Large intestine (tissue), 12 donors: ENCODE data around the gene TRMU. TPM values are rescaled to one million over a fixed set of nuclear protein-coding genes. Genes with fewer than 3 reads are reported as not detected.

Experiments
- DNase-seq, 2 donors: peaks; one replicate each; pipeline versions ENCODE4 v3.0.0 to v3.0.0-alpha.2; 2013
- H3K27ac ChIP-seq: one replicate; pipeline ENCODE4 v1.5.1; 2013; ENCODE audit warnings: low read length
- H3K27me3 ChIP-seq: 2 replicates; pipeline ENCODE4 v1.6.1; 2013; ENCODE audit warnings: low read length; ENCODE audit not compliant: control insufficient read depth, insufficient read depth
- H3K36me3 ChIP-seq: 2 replicates; pipeline ENCODE4 v1.6.1; 2013; ENCODE audit warnings: low read length; ENCODE audit not compliant: control insufficient read depth, insufficient read depth
- H3K4me1 ChIP-seq: one replicate; pipeline ENCODE4 v1.6.1; 2013; ENCODE audit warnings: low read length; ENCODE audit not compliant: control insufficient read depth, insufficient read depth
- H3K4me3 ChIP-seq: one replicate; pipeline ENCODE4 v1.5.1; 2013; ENCODE audit warnings: low read length
- H3K9me3 ChIP-seq: one replicate; pipeline ENCODE4 v1.6.1; 2013; ENCODE audit warnings: mild to moderate bottlenecking, low read depth, low read length, moderate library complexity; ENCODE audit not compliant: control insufficient read depth
- WGBS: methylation state at CpG from one replicate; pipeline ENCODE4 v1.1.5; 2013; ENCODE audit warnings: low lambda C conversion rate; ENCODE audit not compliant: insufficient coverage; 5-methylcytosine and 5-hydroxymethylcytosine counted together
- long read RNA-seq, 11 donors: transcript quantifications; one replicate each; lab custom pipeline, GENCODE V29; 2026
- polyA plus RNA-seq: library from polyadenylated mRNA; unstranded; fragments of 120-200 nt; gene quantifications from one replicate; pipeline ENCODE4 v1.2.1, GENCODE V29; 2013

Gene TRMU
- polyA plus RNA-seq: 42.3 TPM
- long read RNA-seq, donor 1, partial matches to known transcripts: 0 of 3 reads
- long read RNA-seq, donor 1, other reads (novel, unspliced or antisense): 0 of 3 reads
- long read RNA-seq, donor 2, partial matches to known transcripts: 0 of 6 reads
- long read RNA-seq, donor 2, other reads (novel, unspliced or antisense): 0 of 6 reads
- long read RNA-seq, donor 3, partial matches to known transcripts: 0 of 5 reads
- long read RNA-seq, donor 3, other reads (novel, unspliced or antisense): 0 of 5 reads
- long read RNA-seq, donor 4, partial matches to known transcripts: 0 of 2 reads
- long read RNA-seq, donor 4, other reads (novel, unspliced or antisense): 0 of 2 reads
- long read RNA-seq, donor 5, partial matches to known transcripts: 0 of 3 reads
- long read RNA-seq, donor 5, other reads (novel, unspliced or antisense): 0 of 3 reads
- long read RNA-seq, donor 6, partial matches to known transcripts: 0 of 7 reads
- long read RNA-seq, donor 6, other reads (novel, unspliced or antisense): 0 of 7 reads
- long read RNA-seq, donor 7, partial matches to known transcripts: 0 of 3 reads
- long read RNA-seq, donor 7, other reads (novel, unspliced or antisense): 0 of 3 reads
- long read RNA-seq, donor 8, partial matches to known transcripts: 0 of 13 reads
- long read RNA-seq, donor 8, other reads (novel, unspliced or antisense): 0 of 13 reads
- long read RNA-seq, donor 9, partial matches to known transcripts: 0 of 4 reads
- long read RNA-seq, donor 9, other reads (novel, unspliced or antisense): 0 of 4 reads
- long read RNA-seq, donor 10, partial matches to known transcripts: 0 of 9 reads
- long read RNA-seq, donor 10, other reads (novel, unspliced or antisense): 0 of 9 reads
- long read RNA-seq, donor 11, partial matches to known transcripts: 0 of 3 reads
- long read RNA-seq, donor 11, other reads (novel, unspliced or antisense): 0 of 3 reads

GRCh38 chr22:46335201-46336118 is at the start of gene TRMU:
TRMU (plus strand) TSS chr22:46335714; CDS start chr22:46335765, 51 bp downstream.
- peak within 1 kb of the TSS; percentile 92 for H3K27ac ChIP-seq
- H3K9me3 ChIP-seq: no peaks in the 10 kb centered on the region
- WGBS: no CpG with 5 or more reads among the region's 93 CpGs
- no peaks in the 10 kb centered on the region for H3K27me3 ChIP-seq
- H3K36me3 ChIP-seq: peaks cover 32% of the 10 kb centered on the region
- DNase-seq: peak; percentile 74 to 88
- H3K4me3 ChIP-seq: peak within 1 kb of the TSS; percentile 93
- peaks cover 5% of the 10 kb centered on the region for H3K4me1 ChIP-seq

- H3K27ac ChIP-seq: no peak overlapping the region
- no peaks in the 10 kb centered on the region for H3K9me3 ChIP-seq
- H3K4me3 ChIP-seq: no peak overlapping the region
- DNase-seq: no peak
- no peaks in the 10 kb centered on the region for H3K27me3 ChIP-seq
- no CpG with 5 or more reads among the region's 3 CpGs for WGBS
- peaks cover 92% of the 10 kb centered on the region for H3K36me3 ChIP-seq
- H3K4me1 ChIP-seq: no peaks in the 10 kb centered on the region
Measured at GRCh38 chr22:46286006-46286405, 49.5 kb upstream of the TRMU start.

- no CpG with 5 or more reads among the region's 15 CpGs for WGBS
- Histone ChIP-seq H3K4me3 (no peak overlapping the region), H3K9me3 (no peaks in the 10 kb centered on the region), H3K27ac (no peak overlapping the region), H3K36me3 (peaks cover 92% of the 10 kb centered on the region), H3K4me1 (no peaks in the 10 kb centered on the region), H3K27me3 (no peaks in the 10 kb centered on the region)
- DNase-seq: no peak
Measured at GRCh38 chr22:46286941-46287872, 48.3 kb upstream of the TRMU start.

- H3K9me3 ChIP-seq: no peaks in the 10 kb centered on the region
- DNase-seq: no peak
- H3K4me1 ChIP-seq: no peaks in the 10 kb centered on the region
- no peak overlapping the region for H3K4me3 ChIP-seq
- WGBS: 100% methylated on average over 1 of the region's 24 CpGs
- no peaks in the 10 kb centered on the region for H3K27me3 ChIP-seq
- H3K27ac ChIP-seq: no peak overlapping the region
- peaks cover 92% of the 10 kb centered on the region for H3K36me3 ChIP-seq
Measured at GRCh38 chr22:46287873-46288751, 47.4 kb upstream of the TRMU start.

- Histone ChIP-seq H3K9me3 (no peaks in the 10 kb centered on the region), H3K27ac (no peak overlapping the region), H3K36me3 (peaks cover 96% of the 10 kb centered on the region), H3K4me1 (no peaks in the 10 kb centered on the region), H3K4me3 (no peak overlapping the region), H3K27me3 (no peaks in the 10 kb centered on the region)
- DNase-seq: no peak
- no CpG with 5 or more reads among the region's 7 CpGs for WGBS
Measured at GRCh38 chr22:46288846-46289243, 46.7 kb upstream of the TRMU start.

- Histone ChIP-seq H3K4me3 (no peak overlapping the region), H3K36me3 (peaks cover 91% of the 10 kb centered on the region), H3K4me1 (no peaks in the 10 kb centered on the region), H3K27me3 (no peaks in the 10 kb centered on the region), H3K9me3 (no peaks in the 10 kb centered on the region), H3K27ac (no peak overlapping the region)
- DNase-seq: no peak
- 100% methylated on average over 1 of the region's 33 CpGs for WGBS
Measured at GRCh38 chr22:46289244-46289891, 46.1 kb upstream of the TRMU start.

- H3K4me3 ChIP-seq: no peak overlapping the region
- H3K27me3 ChIP-seq: no peaks in the 10 kb centered on the region
- no CpG with 5 or more reads among the region's 17 CpGs for WGBS
- H3K36me3 ChIP-seq: peaks cover 82% of the 10 kb centered on the region
- H3K27ac ChIP-seq: no peak overlapping the region
- H3K9me3 ChIP-seq: no peaks in the 10 kb centered on the region
- no peak for DNase-seq
- no peaks in the 10 kb centered on the region for H3K4me1 ChIP-seq
Measured at GRCh38 chr22:46290121-46290842, 45.2 kb upstream of the TRMU start.
